ENCODE measurements around the gene PRMT5. TPM values are rescaled to one million over a fixed set of nuclear protein-coding genes. Genes with fewer than 3 reads are reported as not detected.

Gene PRMT5
- total and polyA plus RNA-seq, 4 donors, result 27.7 to 36.5 (median 34.1) TPM

GRCh38 chr14:22896760-22897159 is 32.4 kb downstream of the PRMT5 start:
- intact Hi-C loops (cut with DNase I), result no loop called here

GRCh38 chr14:22896356-22896755 is 32.8 kb downstream of the PRMT5 start:
- ATAC-seq (ENCODE audit: low FRiP score) (no peak), DNase-seq (no peak)
- H3K27ac ChIP-seq (ENCODE audit: low read depth in 1 of 2, low read length in 2 of 2), result no peak overlapping the region
- no peak overlapping the region for H3K4me3 ChIP-seq (ENCODE audit: low read length in 2 of 2)
- intact Hi-C loops (cut with DNase I), result no loop called here
- H3K27me3 ChIP-seq (ENCODE audit: control insufficient read depth in 1 of 2, insufficient read depth in 2 of 2, low read length in 1 of 2), result no peaks in the 10 kb centered on the region
- 32 to 36% methylated on average over 5 of the region's 5 CpGs for WGBS, 2 donors
- H3K4me1 ChIP-seq (ENCODE audit: control insufficient read depth in 1 of 2, insufficient read depth in 2 of 2, low read length in 2 of 2), result no peaks in the 10 kb centered on the region
- H3K36me3 ChIP-seq (ENCODE audit: control insufficient read depth in 1 of 2, insufficient read depth in 2 of 2, low read length in 1 of 2), result peaks cover 2 to 4% of the 10 kb centered on the region in 2 donors
- H3K9me3 ChIP-seq (ENCODE audit: control insufficient read depth, low read length), result no peaks in the 10 kb centered on the region

More at GRCh38 chr14:22896760-22897159, 32.4 kb downstream of the PRMT5 start:
- WGBS, 2 donors, result 73 to 74% methylated on average over 3 of the region's 3 CpGs
- Histone ChIP-seq H3K36me3 (ENCODE audit: control insufficient read depth in 1 of 2, insufficient read depth in 2 of 2, low read length in 1 of 2) (peaks cover 3 to 6% of the 10 kb centered on the region in 2 donors), H3K27ac (ENCODE audit: low read depth in 1 of 2, low read length in 2 of 2) (no peak overlapping the region), H3K4me1 (ENCODE audit: control insufficient read depth in 1 of 2, insufficient read depth in 2 of 2, low read length in 2 of 2) (no peaks in the 10 kb centered on the region), H3K27me3 (ENCODE audit: control insufficient read depth in 1 of 2, insufficient read depth in 2 of 2, low read length in 1 of 2) (no peaks in the 10 kb centered on the region), H3K4me3 (ENCODE audit: low read length in 2 of 2) (no peak overlapping the region), H3K9me3 (ENCODE audit: control insufficient read depth, low read length) (no peaks in the 10 kb centered on the region)
- no peak for ATAC-seq (ENCODE audit: low FRiP score)
- DNase-seq, result no peak

GRCh38 chr14:22895402-22895801 is 33.8 kb downstream of the PRMT5 start:
- H3K9me3 ChIP-seq (ENCODE audit: control insufficient read depth, low read length), result no peaks in the 10 kb centered on the region
- no peaks in the 10 kb centered on the region for H3K4me1 ChIP-seq (ENCODE audit: control insufficient read depth in 1 of 2, insufficient read depth in 2 of 2, low read length in 2 of 2)
- WGBS, 2 donors, result 94 to 95% methylated on average over 1 of the region's 1 CpG
- no peak overlapping the region for H3K27ac ChIP-seq (ENCODE audit: low read depth in 1 of 2, low read length in 2 of 2)
- no peak for DNase-seq
- intact Hi-C loops (cut with DNase I), result no loop called here
- H3K36me3 ChIP-seq (ENCODE audit: control insufficient read depth in 1 of 2, insufficient read depth in 2 of 2, low read length in 1 of 2), result no peaks in the 10 kb centered on the region
- H3K4me3 ChIP-seq (ENCODE audit: low read length in 2 of 2), result no peak overlapping the region
- H3K27me3 ChIP-seq (ENCODE audit: control insufficient read depth in 1 of 2, insufficient read depth in 2 of 2, low read length in 1 of 2), result no peaks in the 10 kb centered on the region
- ATAC-seq (ENCODE audit: low FRiP score), result no peak

- intact Hi-C loops (cut with DNase I), result no loop called here
- no peaks in the 10 kb centered on the region for H3K36me3 ChIP-seq (ENCODE audit: control insufficient read depth in 1 of 2, insufficient read depth in 2 of 2, low read length in 1 of 2)
- H3K27me3 ChIP-seq (ENCODE audit: control insufficient read depth in 1 of 2, insufficient read depth in 2 of 2, low read length in 1 of 2), result no peaks in the 10 kb centered on the region
- no peaks in the 10 kb centered on the region for H3K4me1 ChIP-seq (ENCODE audit: control insufficient read depth in 1 of 2, insufficient read depth in 2 of 2, low read length in 2 of 2)
- no peak overlapping the region for H3K4me3 ChIP-seq (ENCODE audit: low read length in 2 of 2)
- H3K27ac ChIP-seq (ENCODE audit: low read depth in 1 of 2, low read length in 2 of 2), result no peak overlapping the region
- 91 to 93% methylated on average over 4 of the region's 4 CpGs for WGBS, 2 donors
- ATAC-seq (ENCODE audit: low FRiP score), result no peak
- no peaks in the 10 kb centered on the region for H3K9me3 ChIP-seq (ENCODE audit: control insufficient read depth, low read length)
- DNase-seq, result no peak
Observed at GRCh38 chr14:22893706-22894105, 35.5 kb downstream of the PRMT5 start.

GRCh38 chr14:22892488-22892887 is 36.7 kb downstream of the PRMT5 start:
- Histone ChIP-seq H3K4me1 (ENCODE audit: control insufficient read depth in 1 of 2, insufficient read depth in 2 of 2, low read length in 2 of 2) (no peaks in the 10 kb centered on the region), H3K4me3 (ENCODE audit: low read length in 2 of 2) (no peak overlapping the region), H3K9me3 (ENCODE audit: control insufficient read depth, low read length) (no peaks in the 10 kb centered on the region), H3K27me3 (ENCODE audit: control insufficient read depth in 1 of 2, insufficient read depth in 2 of 2, low read length in 1 of 2) (no peaks in the 10 kb centered on the region), H3K27ac (ENCODE audit: low read depth in 1 of 2, low read length in 2 of 2) (no peak overlapping the region), H3K36me3 (ENCODE audit: control insufficient read depth in 1 of 2, insufficient read depth in 2 of 2, low read length in 1 of 2) (no peaks in the 10 kb centered on the region)
- intact Hi-C loops (cut with DNase I), result no loop called here
- 70 to 77% methylated on average over 7 of the region's 7 CpGs for WGBS, 2 donors
- DNase-seq (no peak), ATAC-seq (ENCODE audit: low FRiP score) (no peak)

- ATAC-seq (ENCODE audit: low FRiP score) (no peak), DNase-seq (no peak)
- Histone ChIP-seq H3K9me3 (ENCODE audit: control insufficient read depth, low read length) (no peaks in the 10 kb centered on the region), H3K4me1 (ENCODE audit: control insufficient read depth in 1 of 2, insufficient read depth in 2 of 2, low read length in 2 of 2) (no peaks in the 10 kb centered on the region), H3K36me3 (ENCODE audit: control insufficient read depth in 1 of 2, insufficient read depth in 2 of 2, low read length in 1 of 2) (no peaks in the 10 kb centered on the region), H3K27ac (ENCODE audit: low read depth in 1 of 2, low read length in 2 of 2) (no peak overlapping the region), H3K27me3 (ENCODE audit: control insufficient read depth in 1 of 2, insufficient read depth in 2 of 2, low read length in 1 of 2) (no peaks in the 10 kb centered on the region), H3K4me3 (ENCODE audit: low read length in 2 of 2) (no peak overlapping the region)
- WGBS, 2 donors, result 85 to 87% methylated on average over 1 of the region's 1 CpG
- intact Hi-C loops (cut with DNase I), result no loop called here
Observed at GRCh38 chr14:22890416-22890815, 38.8 kb downstream of the PRMT5 start.

GRCh38 chr14:22888662-22889061 is 40.5 kb downstream of the PRMT5 start:
- no peaks in the 10 kb centered on the region for H3K27me3 ChIP-seq (ENCODE audit: control insufficient read depth in 1 of 2, insufficient read depth in 2 of 2, low read length in 1 of 2)
- H3K36me3 ChIP-seq (ENCODE audit: control insufficient read depth in 1 of 2, insufficient read depth in 2 of 2, low read length in 1 of 2), result no peaks in the 10 kb centered on the region
- H3K4me3 ChIP-seq (ENCODE audit: low read length in 2 of 2), result no peak overlapping the region
- DNase-seq (no peak), ATAC-seq (ENCODE audit: low FRiP score) (no peak)
- no peaks in the 10 kb centered on the region for H3K4me1 ChIP-seq (ENCODE audit: control insufficient read depth in 1 of 2, insufficient read depth in 2 of 2, low read length in 2 of 2)
- no peaks in the 10 kb centered on the region for H3K9me3 ChIP-seq (ENCODE audit: control insufficient read depth, low read length)
- H3K27ac ChIP-seq (ENCODE audit: low read depth in 1 of 2, low read length in 2 of 2), result no peak overlapping the region
- WGBS, 2 donors, result 80 to 82% methylated on average over 4 of the region's 4 CpGs
- intact Hi-C loops (cut with DNase I), result no loop called here

- Histone ChIP-seq H3K36me3 (ENCODE audit: control insufficient read depth in 1 of 2, insufficient read depth in 2 of 2, low read length in 1 of 2) (no peaks in the 10 kb centered on the region), H3K4me3 (ENCODE audit: low read length in 2 of 2) (no peak overlapping the region), H3K27ac (ENCODE audit: low read depth in 1 of 2, low read length in 2 of 2) (no peak overlapping the region), H3K9me3 (ENCODE audit: control insufficient read depth, low read length) (no peaks in the 10 kb centered on the region), H3K27me3 (ENCODE audit: control insufficient read depth in 1 of 2, insufficient read depth in 2 of 2, low read length in 1 of 2) (no peaks in the 10 kb centered on the region), H3K4me1 (ENCODE audit: control insufficient read depth in 1 of 2, insufficient read depth in 2 of 2, low read length in 2 of 2) (no peaks in the 10 kb centered on the region)
- no peak for ATAC-seq (ENCODE audit: low FRiP score)
- DNase-seq, result peak in 1 of 2 donors; percentile 69
- intact Hi-C loops (cut with DNase I), result no loop called here
- 73 to 76% methylated on average over 5 of the region's 5 CpGs for WGBS, 2 donors
Observed at GRCh38 chr14:22887990-22888378, 41.2 kb downstream of the PRMT5 start.

GRCh38 chr14:22887260-22887989 is 41.8 kb downstream of the PRMT5 start:
- H3K4me3 ChIP-seq (ENCODE audit: low read length in 2 of 2), result peak overlapping the region in 1 of 2 donors; percentile 70
- DNase-seq, result peak in 1 of 2 donors; percentile 30
- no peaks in the 10 kb centered on the region for H3K36me3 ChIP-seq (ENCODE audit: control insufficient read depth in 1 of 2, insufficient read depth in 2 of 2, low read length in 1 of 2)
- H3K9me3 ChIP-seq (ENCODE audit: control insufficient read depth, low read length), result no peaks in the 10 kb centered on the region
- WGBS, 2 donors, result 15 to 17% methylated on average over 11 of the region's 11 CpGs
- H3K27me3 ChIP-seq (ENCODE audit: control insufficient read depth in 1 of 2, insufficient read depth in 2 of 2, low read length in 1 of 2), result no peaks in the 10 kb centered on the region
- intact Hi-C loops (cut with DNase I), result no loop called here
- peak; percentile 30 for ATAC-seq (ENCODE audit: low FRiP score)
- no peak overlapping the region for H3K27ac ChIP-seq (ENCODE audit: low read depth in 1 of 2, low read length in 2 of 2)
- no peaks in the 10 kb centered on the region for H3K4me1 ChIP-seq (ENCODE audit: control insufficient read depth in 1 of 2, insufficient read depth in 2 of 2, low read length in 2 of 2)

All from aorta (tissue), 5 donors.